ENCODE measurements around the gene PSMB2.

PSMB2 gene

DNA sequence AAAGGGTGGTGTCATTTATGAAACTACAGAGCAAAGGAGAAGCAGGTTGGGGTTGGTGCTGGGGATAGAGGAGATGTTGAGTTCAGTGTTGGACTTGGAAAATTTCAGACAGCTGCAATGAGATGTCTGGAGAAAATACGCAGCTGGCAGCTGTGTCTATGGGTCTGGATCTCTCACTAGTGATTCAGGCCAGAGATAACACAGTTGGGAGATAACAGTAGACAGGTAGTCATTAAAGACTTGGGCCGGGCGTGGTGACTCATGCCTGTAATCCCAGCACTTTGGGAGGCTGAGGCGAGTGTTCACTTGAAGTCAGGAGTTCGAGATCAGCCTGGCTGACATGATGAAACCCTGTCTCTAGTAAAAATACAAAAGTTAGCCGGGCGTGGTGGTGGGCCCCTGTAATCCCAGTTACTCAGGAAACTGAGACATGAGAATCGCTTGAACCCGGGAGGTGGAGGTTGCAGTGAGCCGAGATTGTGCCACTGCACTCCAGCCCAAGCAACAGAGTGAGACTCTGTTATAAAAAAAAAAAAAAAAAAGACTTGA is 70.7 kb downstream of the PSMB2 start:
- DNase-seq: no peak

DNA sequence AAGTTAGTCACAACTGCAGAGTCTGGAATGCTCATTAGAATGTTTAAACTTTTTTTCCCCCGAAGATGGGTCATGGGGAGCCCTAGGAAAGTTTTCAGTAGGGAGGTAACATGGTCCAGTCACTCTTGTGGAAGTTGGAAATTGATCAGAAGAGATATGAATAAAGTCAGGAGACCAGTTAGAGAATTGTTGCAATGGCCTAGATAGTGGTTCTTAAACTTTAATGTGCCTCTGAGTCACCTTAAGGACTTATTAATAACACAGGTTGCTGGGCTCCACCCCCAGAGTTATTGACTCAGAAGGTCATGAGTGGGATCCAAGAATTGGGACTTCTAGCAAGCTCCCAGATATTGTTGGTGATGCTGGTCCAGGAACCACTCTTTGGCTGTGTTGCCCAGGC is 71.4 kb downstream of the PSMB2 start:
- DNase-seq: no peak

DNA sequence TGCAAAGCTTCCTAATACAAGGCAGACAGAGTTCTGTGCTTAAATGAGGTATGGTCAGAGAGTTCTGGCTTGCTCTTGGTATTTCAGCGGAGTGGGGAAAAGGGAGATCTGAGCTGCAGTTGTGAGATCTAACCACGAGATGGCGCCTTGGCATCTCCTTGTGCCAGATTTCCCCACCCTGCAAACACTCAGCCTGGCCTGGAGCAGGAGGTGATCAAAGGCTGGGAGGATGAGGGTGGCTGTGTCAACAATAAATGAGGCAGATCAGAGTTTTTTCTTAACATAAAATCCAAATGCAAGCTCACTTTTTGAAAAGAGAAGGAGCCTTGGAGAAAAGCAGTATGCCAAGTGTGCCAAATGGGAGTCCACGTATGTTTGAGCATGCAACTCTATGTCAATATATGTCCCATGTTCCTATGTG is 72.3 kb downstream of the PSMB2 start:
- peak; percentile 75 for DNase-seq

DNA sequence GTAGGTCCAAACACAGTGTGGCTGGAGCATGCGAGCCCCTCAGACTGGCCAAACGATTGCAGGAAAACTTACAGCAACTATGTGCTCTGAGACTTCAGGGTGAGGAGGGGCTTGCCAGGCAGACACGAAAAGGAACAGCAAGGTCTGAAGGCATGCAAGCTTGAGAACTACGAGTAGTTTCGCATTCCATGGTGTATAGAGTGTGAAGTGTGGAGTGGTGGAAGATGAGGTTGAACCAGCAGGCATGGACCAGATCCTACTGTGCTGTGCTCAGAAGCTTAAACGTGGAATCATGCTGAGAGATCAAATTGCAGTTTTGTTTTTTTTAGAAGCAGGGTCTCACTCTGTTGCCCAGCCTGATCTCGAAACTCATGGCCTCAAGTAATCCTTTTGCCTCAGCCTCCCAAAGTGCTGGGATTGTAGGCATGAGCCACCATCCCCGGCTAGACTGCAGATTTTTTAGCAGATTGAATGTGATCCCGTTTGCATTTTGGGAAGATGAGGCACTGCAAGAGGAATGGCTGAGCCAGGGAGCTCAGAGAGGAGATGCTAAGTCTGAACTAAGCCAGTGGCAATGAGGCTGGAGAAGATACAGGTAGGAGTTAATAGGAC is 73.3 kb downstream of the PSMB2 start:
- DNase-seq: no peak

GRCh38 chr1:35565742-35566133 is 75.6 kb downstream of the PSMB2 start:
- no peak for DNase-seq

DNA sequence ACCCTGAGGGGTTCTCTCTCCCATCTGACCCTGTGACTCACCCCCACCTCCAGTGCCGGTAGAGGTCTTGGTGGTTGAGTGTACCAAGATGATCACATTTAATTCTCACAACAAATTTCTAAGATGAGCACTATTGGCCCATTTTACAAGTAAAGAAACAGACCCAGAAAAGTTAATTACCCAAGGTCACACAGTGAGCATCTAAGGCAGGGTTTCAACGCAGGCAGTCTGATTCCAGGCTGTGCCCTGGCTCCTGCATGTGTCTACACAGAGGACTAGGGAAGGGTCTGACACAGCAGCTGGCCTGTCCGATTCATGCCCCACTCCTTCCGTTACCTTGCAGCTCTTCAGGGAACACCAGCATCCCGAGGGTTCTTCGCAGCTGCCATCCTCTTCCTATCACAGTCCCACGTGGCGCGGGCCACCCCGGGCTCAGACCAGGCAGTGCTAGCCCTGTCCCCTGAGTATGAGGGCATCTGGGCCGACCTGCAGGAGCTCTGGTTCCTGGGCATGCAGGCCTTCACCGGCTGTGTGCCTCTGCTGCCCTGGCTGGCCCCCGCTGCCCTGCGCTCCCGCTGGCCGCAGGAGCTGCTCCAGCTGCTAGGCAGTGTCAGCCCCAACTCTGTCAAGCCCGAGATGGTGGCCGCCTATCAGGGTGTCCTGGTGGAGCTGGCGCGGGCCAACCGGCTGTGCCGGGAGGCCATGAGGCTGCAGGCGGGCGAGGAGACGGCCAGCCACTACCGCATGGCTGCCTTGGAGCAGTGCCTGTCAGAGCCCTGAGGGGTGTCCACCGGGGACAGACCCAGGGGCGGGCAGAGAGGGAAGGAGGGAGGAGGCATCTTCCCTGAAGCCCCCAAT is 76.2 kb downstream of the PSMB2 start:
- DNase-seq: no peak

- DNase-seq: peak; percentile 83
Measured at GRCh38 chr1:35564037-35564883, 77.1 kb downstream of the PSMB2 start.

GRCh38 chr1:35563166-35563565 is 78.2 kb downstream of the PSMB2 start:
- no peak for DNase-seq

GRCh38 chr1:35561972-35562680 is 79.2 kb downstream of the PSMB2 start:
- DNase-seq: no peak

DNA sequence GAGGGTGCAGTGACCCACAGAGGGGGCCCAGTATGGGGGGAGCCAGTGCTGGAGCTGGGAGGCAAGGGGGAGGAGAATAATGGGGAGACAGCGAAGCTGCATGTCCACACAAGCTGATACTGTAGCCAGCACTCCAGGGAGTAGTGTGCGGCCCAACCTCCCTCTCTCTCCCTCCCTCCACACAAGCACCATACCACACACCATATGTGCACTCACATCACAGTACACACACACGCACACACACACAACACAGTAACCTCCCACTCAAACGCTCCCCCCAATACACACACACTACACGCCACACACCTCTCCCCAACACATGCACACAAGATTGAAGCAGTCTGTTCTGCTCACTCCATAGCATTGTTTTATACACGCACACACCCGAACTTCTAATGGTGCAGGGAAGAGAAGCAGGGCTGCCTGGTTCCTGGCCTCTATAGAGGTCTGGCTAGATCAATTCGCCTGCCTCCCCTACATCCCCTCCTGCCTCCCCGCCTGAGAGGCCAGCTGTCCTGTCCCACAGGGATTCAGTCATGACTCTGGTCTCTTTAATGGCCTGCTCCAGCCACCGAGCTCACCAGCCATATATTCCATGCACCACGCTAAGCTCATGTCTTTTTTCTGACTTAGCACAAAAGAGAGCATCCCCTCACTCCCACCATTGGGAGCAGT is 79.9 kb downstream of the PSMB2 start:
- DNase-seq: no peak

DNA sequence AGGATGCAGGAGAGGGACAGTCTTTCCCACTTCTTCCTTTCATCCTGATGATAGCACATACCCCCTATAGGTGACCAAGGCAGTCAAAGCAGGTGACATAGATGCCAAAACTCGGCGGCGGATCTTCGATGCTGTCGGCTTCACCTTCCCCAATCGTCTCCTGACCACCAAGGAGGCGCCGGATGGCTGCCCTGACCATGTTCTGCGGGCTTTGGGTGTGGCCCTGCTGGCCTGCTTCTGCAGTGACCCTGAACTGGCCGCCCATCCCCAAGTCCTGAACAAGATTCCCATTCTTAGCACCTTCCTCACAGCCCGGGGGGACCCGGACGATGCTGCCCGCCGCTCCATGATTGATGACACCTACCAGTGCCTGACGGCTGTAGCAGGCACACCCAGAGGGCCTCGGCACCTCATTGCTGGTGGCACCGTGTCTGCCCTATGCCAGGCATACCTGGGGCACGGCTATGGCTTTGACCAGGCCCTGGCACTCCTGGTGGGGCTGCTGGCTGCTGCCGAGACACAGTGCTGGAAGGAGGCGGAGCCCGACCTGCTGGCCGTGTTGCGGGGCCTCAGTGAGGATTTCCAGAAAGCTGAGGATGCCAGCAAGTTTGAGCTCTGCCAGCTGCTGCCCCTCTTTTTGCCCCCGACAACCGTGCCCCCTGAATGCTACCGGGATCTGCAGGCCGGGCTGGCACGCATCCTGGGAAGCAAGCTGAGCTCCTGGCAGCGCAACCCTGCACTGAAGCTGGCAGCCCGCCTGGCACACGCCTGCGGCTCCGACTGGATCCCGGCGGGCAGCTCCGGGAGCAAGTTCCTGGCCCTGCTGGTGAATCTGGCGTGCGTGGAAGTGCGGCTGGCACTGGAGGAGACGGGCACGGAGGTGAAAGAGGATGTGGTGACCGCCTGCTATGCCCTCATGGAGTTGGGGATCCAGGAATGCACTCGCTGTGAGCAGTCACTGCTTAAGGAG is 80.8 kb downstream of the PSMB2 start:
- DNase-seq: no peak

- peak; percentile 44 for DNase-seq
Measured at GRCh38 chr1:35559317-35559944, 81.9 kb downstream of the PSMB2 start.

DNA sequence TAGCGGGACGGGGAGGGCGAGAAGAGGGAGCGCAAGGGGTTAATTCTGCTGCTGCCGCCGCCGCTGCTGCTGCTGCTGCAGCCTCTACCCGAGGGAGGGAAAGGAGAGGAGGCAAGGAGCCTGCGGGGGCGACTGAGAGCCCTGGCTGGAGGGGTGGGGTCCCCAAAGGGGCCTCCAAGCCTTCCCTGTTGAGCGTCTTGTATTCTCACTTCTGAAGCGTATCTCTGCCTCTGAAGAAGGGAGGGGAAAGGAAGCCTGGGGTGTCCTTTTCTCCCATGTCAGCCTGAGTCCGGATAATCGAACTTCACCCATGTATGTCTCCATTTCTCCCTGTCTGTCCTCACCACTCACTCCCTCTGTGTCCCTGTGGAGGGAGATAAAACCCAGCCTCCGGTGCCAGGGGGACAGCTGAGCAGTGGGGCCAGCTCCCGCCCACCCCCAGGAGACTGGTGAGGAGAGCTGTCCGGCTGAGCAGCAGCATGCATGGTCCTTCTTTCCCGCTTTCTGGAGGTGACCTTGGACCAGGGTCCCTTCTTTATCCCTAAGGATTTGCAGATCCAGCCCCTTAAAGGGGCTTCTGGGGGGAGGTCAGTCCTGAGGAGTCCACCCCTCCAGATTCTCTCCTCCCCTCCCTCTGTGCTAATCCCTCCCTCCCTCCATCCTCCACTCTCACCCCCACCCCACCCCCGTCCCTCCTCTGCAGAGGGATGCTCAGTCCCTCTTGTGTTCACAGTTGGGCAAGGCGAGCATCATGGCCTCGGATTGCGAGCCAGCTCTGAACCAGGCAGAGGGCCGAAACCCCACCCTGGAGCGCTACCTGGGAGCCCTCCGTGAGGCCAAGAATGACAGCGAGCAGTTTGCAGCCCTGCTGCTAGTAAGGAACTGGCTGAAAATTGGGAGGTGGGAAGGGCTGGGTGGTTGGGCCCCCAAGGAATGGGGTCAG is 82.7 kb downstream of the PSMB2 start:
- peak; percentile 36 for DNase-seq

GRCh38 chr1:35557611-35558373 is 83.5 kb downstream of the PSMB2 start, which contains the start of gene NCDN:
Gene NCDN, plus strand, starts transcription at chr1:35557799. Its CDS starts 392 bp downstream, at chr1:35558191.
- peak; percentile 96 for DNase-seq

DNA sequence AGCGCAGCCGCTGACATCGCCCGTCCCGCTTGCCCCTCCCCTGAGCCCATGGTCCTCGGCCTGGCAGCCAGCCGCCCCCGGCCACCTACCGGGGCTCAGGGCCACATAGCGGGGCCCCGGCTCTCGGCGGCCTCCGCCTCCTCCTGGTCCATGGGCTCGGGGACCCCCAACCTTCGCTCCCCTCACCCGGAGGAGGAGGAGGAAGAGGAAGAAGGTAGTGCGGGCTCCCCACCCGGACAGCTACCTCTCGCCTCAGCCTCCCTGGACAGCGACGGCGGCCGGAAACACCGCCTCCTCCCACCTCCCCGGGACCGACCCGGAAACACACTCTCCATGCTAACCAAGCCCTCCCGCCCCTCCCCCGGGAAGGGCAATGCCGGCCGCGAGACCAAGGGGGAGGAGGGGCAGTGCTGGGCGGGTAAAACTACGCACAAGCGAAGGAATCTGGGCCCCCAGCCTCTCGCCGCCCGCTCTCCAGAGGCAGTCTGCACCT is 84.2 kb downstream of the PSMB2 start, which contains the start of gene KIAA0319L:
TSS of gene KIAA0319L (minus strand) at position 286 of the 493 bp plus-strand sequence. CDS start 2,912 bp downstream, outside the sequence.
- DNase-seq: no peak

GRCh38 chr1:35556484-35557117 is 84.7 kb downstream of the PSMB2 start:
- DNase-seq: no peak

Data from CD4-positive, alpha-beta T cell treated with Interleukin-17A for 1 hour (primary cell).